ENCODE results near the gene ANKRD27. TPM values are rescaled to one million over a fixed set of nuclear protein-coding genes. Genes with fewer than 3 reads are reported as not detected.
"Not testable (repeated sequence)": the region's sequence is repeated elsewhere in the genome, so short reads cannot be mapped to it uniquely, and the experiment has no call there.

Gene ANKRD27
- total RNA-seq, 6 donors from 2014 or later: 31.3 to 46.1 (median 35.3) TPM

DNA sequence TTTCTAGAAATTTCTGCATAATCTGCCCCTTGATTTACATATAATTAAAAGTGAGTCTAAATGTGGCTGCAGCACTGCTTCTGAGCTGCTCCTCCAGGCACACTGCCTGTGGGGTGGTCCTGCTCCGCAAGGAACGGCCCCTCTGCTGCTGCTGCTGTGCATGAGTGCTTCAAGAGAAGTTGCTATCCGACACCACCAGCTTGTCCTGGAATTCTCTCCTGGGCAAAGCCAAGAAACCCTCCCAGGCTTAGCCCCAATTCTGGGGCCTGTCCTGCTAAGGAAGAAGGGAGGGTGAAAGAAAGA is 101.5 kb downstream of the ANKRD27 start:
- H3K4me3 ChIP-seq: no peak overlapping the region
- no peaks in the 10 kb centered on the region for H3K36me3 ChIP-seq
- TF ChIP-seq EP300 (IDR thresholded peaks at IDR 0.05) (no peak), POLR2AphosphoS5 (IDR thresholded peaks at IDR 0.05) (no peak), POLR2A (IDR thresholded peaks at IDR 0.05) (no peak)
- TF ChIP-seq, protein P1, sequence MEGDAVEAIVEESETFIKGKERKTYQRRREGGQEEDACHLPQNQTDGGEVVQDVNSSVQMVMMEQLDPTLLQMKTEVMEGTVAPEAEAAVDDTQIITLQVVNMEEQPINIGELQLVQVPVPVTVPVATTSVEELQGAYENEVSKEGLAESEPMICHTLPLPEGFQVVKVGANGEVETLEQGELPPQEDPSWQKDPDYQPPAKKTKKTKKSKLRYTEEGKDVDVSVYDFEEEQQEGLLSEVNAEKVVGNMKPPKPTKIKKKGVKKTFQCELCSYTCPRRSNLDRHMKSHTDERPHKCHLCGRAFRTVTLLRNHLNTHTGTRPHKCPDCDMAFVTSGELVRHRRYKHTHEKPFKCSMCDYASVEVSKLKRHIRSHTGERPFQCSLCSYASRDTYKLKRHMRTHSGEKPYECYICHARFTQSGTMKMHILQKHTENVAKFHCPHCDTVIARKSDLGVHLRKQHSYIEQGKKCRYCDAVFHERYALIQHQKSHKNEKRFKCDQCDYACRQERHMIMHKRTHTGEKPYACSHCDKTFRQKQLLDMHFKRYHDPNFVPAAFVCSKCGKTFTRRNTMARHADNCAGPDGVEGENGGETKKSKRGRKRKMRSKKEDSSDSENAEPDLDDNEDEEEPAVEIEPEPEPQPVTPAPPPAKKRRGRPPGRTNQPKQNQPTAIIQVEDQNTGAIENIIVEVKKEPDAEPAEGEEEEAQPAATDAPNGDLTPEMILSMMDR (IDR thresholded peaks at IDR 0.05): no peak
- 63 to 67% methylated on average over 3 of the region's 3 CpGs for WGBS, 2 donors
- no peaks in the 10 kb centered on the region for H3K9me3 ChIP-seq
- H3K27me3 ChIP-seq: no peaks in the 10 kb centered on the region
- no peak for DNase-seq
- ATAC-seq (ENCODE audit: low FRiP score in 2 of 2): no peak
- H3K4me1 ChIP-seq: no peaks in the 10 kb centered on the region
- H3K27ac ChIP-seq: no peak overlapping the region

- H3K27me3 ChIP-seq; H3K27ac ChIP-seq; H3K36me3 ChIP-seq; H3K9me3 ChIP-seq; DNase-seq; ATAC-seq (ENCODE audit: low FRiP score in 2 of 2); H3K4me1 ChIP-seq; H3K4me3 ChIP-seq: not testable (repeated sequence)
- WGBS, 2 donors: 74 to 76% methylated on average over 17 to 21 of the region's 21 CpGs
Measured at GRCh38 chr19:32572700-32573491, 102.1 kb downstream of the ANKRD27 start.

GRCh38 chr19:32571471-32572075 is 103.4 kb downstream of the ANKRD27 start:
- ATAC-seq (ENCODE audit: low FRiP score in 2 of 2); H3K27me3 ChIP-seq; H3K9me3 ChIP-seq; H3K27ac ChIP-seq; H3K4me3 ChIP-seq; H3K4me1 ChIP-seq; H3K36me3 ChIP-seq: not testable (repeated sequence)
- peak in 1 of 2 donors; percentile 84 for DNase-seq
- WGBS, 2 donors: 75 to 88% methylated on average over 15 to 16 of the region's 36 CpGs

GRCh38 chr19:32570081-32570785 is 104.7 kb downstream of the ANKRD27 start:
- no peaks in the 10 kb centered on the region for H3K36me3 ChIP-seq
- no peaks in the 10 kb centered on the region for H3K27me3 ChIP-seq
- no peak overlapping the region for H3K4me3 ChIP-seq
- peak; percentile 61 to 63 for ATAC-seq (ENCODE audit: low FRiP score in 2 of 2)
- peak in 1 of 2 donors; percentile 24 for DNase-seq
- H3K9me3 ChIP-seq: no peaks in the 10 kb centered on the region
- no peak for TF ChIP-seq POLR2A (IDR thresholded peaks at IDR 0.05)
- TF ChIP-seq, protein P1 (IDR thresholded peaks at IDR 0.05): peak in 5 of 6 experiments; percentile 28 to 49 (median 46)
- TF ChIP-seq EP300 (IDR thresholded peaks at IDR 0.05): no peak
- H3K4me1 ChIP-seq: no peaks in the 10 kb centered on the region
- no peak overlapping the region for H3K27ac ChIP-seq
- 38 to 40% methylated on average over 15 of the region's 15 CpGs for WGBS, 2 donors

DNA sequence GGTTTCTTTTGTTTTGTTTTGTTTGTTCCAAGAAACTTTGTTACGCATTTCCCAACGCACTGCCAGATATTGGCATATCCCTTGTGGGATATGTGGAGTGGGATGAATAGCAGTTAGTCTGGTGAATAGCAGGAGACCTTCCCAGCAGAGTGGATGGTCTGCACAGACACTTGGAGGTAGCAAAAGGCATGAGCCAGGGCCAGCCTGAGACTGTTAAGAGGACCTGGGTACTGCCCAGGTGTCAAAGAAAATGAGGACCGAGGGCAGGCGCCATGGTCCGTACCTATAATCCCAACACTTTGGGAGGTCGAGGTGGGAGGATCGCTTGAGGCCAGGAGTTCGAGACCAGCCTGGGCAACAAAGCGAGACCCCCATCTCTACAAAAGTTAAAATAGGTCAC is 107.5 kb downstream of the ANKRD27 start:
- Histone ChIP-seq H3K4me3 (no peak overlapping the region), H3K36me3 (no peaks in the 10 kb centered on the region), H3K9me3 (no peaks in the 10 kb centered on the region), H3K27me3 (no peaks in the 10 kb centered on the region), H3K27ac (no peak overlapping the region), H3K4me1 (no peaks in the 10 kb centered on the region)
- ATAC-seq (ENCODE audit: low FRiP score in 2 of 2): peak in 1 of 2 donors; percentile 43
- DNase-seq: no peak
- 91 to 93% methylated on average over 9 of the region's 9 CpGs for WGBS, 2 donors
- TF ChIP-seq EP300 (IDR thresholded peaks at IDR 0.05) (no peak), POLR2A (IDR thresholded peaks at IDR 0.05) (no peak), POLR2AphosphoS5 (IDR thresholded peaks at IDR 0.05) (no peak)
- TF ChIP-seq, protein P1 (IDR thresholded peaks at IDR 0.05): no peak
